ENCODE measurements around the gene PRRT1. TPM values are rescaled to one million over a fixed set of nuclear protein-coding genes. Genes with fewer than 3 reads are reported as not detected.

Gene PRRT1
- total RNA-seq, 1 experiment from 2014 or later, result not detected

Other genes with a start within 250 kb of the PRRT1 start
- gene ZBTB12, start 249.9 kb downstream of the PRRT1 start, total RNA-seq (2014; rRNA removed; shearing (Covaris generic)), result 1.2 and 1.4 TPM in 2 replicates
- gene C2, start 224.2 kb downstream of the PRRT1 start, total RNA-seq (2014; rRNA removed; shearing (Covaris generic)), result not detected in 2 replicates
- gene CFB, start 205.8 kb downstream of the PRRT1 start, total RNA-seq (2014; rRNA removed; shearing (Covaris generic)), result 0.72 and 1.8 TPM in 2 replicates
- 235 and 246 TPM in 2 replicates for gene NELFE, start 193.0 kb downstream of the PRRT1 start, total RNA-seq (2014; rRNA removed; shearing (Covaris generic))
- 30.4 and 36.5 TPM in 2 replicates for gene SKIC2, start 192.8 kb downstream of the PRRT1 start, total RNA-seq (2014; rRNA removed; shearing (Covaris generic))
- 21.0 and 27.8 TPM in 2 replicates for gene DXO, start 179.8 kb downstream of the PRRT1 start, total RNA-seq (2014; rRNA removed; shearing (Covaris generic))
- gene C4A, start 169.9 kb downstream of the PRRT1 start, total RNA-seq (2014; rRNA removed; shearing (Covaris generic)), result 0.96 and 1.3 TPM in 2 replicates
- 0.68 and 0.72 TPM in 2 replicates for gene C4B, start 137.1 kb downstream of the PRRT1 start, total RNA-seq (2014; rRNA removed; shearing (Covaris generic))
- not detected in 2 replicates for gene CYP21A2, start 113.5 kb downstream of the PRRT1 start, total RNA-seq (2014; rRNA removed; shearing (Covaris generic))
- 0.12 and 0.20 TPM in 2 replicates for gene TNXB, start 42.6 kb downstream of the PRRT1 start, total RNA-seq (2014; rRNA removed; shearing (Covaris generic))
- gene ATF6B, start 23.7 kb downstream of the PRRT1 start, total RNA-seq (2014; rRNA removed; shearing (Covaris generic)), result 20.5 and 23.5 TPM in 2 replicates
- gene FKBPL, start 21.7 kb downstream of the PRRT1 start, total RNA-seq (2014; rRNA removed; shearing (Covaris generic)), result 14.5 and 15.2 TPM in 2 replicates
- gene PPT2, start 2.2 kb upstream of the PRRT1 start, total RNA-seq (2014; rRNA removed; shearing (Covaris generic)), result 22.9 and 25.1 TPM in 2 replicates
- 0.59 and 2.8 TPM in 2 replicates for gene EGFL8, start 12.7 kb upstream of the PRRT1 start, total RNA-seq (2014; rRNA removed; shearing (Covaris generic))
- 59.4 and 82.3 TPM in 2 replicates for gene AGPAT1, start 24.1 kb upstream of the PRRT1 start, total RNA-seq (2014; rRNA removed; shearing (Covaris generic))
- gene RNF5, start 26.5 kb upstream of the PRRT1 start, total RNA-seq (2014; rRNA removed; shearing (Covaris generic)), result 106 and 113 TPM in 2 replicates
- gene AGER, start 32.3 kb upstream of the PRRT1 start, total RNA-seq (2014; rRNA removed; shearing (Covaris generic)), result 0.98 and 1.6 TPM in 2 replicates
- 14.4 and 15.7 TPM in 2 replicates for gene PBX2, start 38.3 kb upstream of the PRRT1 start, total RNA-seq (2014; rRNA removed; shearing (Covaris generic))
- 4.1 and 5.8 TPM in 2 replicates for gene GPSM3, start 40.7 kb upstream of the PRRT1 start, total RNA-seq (2014; rRNA removed; shearing (Covaris generic))
- 2.6 and 4.8 TPM in 2 replicates for gene NOTCH4, start 72.1 kb upstream of the PRRT1 start, total RNA-seq (2014; rRNA removed; shearing (Covaris generic))
- not detected in 2 replicates for gene TSBP1, start 220.0 kb upstream of the PRRT1 start, total RNA-seq (2014; rRNA removed; shearing (Covaris generic))

Data from RPMI7951 (cell line).